Measurements from ENCODE around the gene ALK.

ALK gene

DNA sequence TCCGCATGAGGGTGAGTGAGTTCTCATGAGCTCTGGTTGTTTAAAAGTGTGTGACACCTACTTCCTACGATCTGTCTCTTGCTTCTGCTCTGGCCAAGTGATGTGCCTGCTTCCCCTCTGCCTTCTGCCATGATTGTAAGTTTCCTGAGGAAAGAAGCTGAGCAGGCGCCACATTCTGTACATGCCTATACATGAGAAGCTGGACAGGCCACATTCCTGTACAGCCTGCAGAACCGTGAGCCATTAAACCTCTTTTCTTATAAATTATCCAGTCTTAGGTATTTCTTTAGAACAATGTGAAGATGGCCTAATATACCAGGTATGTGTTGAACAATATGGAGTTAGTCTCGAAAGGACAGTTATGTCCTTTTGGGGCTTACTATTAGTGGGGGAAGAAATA, 281.0 kb downstream of the ALK start:
- no peak for DNase-seq

DNA sequence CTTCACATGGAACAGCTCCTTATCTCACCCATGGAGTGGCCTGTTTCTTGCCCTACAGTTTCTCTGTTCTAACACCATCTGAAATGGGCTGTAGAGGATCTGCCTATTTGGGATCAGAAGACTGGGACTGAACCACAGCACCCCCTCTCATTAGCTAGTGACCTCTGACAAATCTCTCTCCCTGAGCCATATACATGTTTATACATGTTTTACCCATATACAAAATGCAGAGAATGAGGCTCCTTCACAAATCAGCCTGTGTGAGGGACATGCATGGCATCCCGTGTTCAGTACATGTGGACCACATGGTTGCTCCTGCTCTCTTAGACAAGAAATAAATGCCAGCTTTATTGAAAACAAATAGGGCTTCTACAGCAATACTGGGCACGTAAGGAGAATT, 282.7 kb downstream of the ALK start:
- no peak for DNase-seq

DNA sequence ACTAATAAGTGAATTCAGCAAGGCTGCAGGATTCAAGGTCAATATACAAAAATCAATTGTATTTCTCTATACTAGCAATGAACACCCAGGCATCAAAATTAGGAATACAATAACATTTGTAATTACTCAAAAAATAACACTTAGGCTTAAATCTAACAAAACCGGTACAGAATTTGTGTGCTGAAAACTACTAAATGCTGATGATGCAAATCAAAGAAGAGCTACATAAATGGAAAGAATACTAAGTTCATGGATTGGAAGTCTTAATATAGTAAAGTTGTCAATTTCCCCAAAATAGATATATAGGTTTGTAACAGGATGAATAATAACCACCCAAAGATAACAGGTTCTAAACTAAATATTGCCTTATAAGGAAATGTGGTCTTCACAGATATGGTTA, 286.5 kb downstream of the ALK start:
- no peak for DNase-seq

DNA sequence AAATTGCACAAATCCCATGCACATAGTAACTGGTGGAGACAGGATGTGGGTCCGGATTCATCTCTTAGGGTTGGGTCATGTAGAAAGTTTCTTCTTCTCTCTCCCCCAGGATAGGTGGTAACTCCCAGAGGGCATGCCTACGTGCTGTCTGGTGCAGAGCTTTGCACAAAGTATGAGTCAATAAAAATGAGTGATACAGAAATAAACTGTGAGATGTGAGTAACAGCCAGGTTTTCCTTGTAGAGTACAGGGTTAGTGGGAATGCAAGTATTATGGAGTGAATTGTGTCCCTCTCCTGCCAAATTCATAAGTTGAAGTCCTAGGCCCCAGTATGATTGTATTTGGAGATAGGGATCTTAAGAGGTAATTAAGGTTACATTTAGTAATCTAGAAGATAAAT, 289.4 kb downstream of the ALK start:
- DNase-seq = no peak

DNA sequence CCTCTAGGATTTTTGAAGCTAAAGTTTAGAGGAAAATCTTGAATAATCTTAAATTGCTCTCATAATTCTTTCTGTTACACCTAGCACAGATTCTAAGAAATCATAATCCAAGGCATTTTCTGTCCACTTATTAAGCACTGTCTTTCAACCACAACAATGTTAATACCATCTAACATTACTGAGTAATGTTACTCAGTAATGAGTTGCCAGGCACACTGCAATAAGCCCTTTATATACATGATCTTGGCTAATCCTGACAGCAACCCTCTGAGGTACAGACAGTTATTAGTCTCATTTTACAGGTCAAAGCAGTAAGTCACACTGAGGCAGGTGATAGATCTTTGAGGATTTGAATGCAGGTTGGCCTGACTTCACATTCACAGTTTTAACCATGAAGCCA, 291.9 kb downstream of the ALK start:
- no peak for DNase-seq

DNA sequence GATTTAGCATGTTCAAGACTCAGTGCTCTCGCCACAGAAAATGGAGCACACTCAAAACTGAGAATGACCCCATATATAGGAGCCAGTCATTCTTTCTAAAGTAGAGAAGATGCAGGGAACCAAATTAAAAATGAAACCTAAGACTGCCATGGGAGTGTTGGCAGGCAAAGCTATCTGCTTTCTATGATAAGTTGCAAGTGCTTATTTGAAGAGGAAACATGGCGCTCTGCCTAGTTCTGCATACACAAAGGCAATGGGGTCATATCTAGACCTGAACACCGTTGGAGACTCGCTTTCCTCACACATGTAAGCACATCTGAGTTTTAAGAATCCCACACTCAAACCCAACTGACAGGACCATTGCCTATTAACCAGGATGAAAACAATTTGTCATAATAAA, 292.5 kb downstream of the ALK start:
- no peak for DNase-seq

DNA sequence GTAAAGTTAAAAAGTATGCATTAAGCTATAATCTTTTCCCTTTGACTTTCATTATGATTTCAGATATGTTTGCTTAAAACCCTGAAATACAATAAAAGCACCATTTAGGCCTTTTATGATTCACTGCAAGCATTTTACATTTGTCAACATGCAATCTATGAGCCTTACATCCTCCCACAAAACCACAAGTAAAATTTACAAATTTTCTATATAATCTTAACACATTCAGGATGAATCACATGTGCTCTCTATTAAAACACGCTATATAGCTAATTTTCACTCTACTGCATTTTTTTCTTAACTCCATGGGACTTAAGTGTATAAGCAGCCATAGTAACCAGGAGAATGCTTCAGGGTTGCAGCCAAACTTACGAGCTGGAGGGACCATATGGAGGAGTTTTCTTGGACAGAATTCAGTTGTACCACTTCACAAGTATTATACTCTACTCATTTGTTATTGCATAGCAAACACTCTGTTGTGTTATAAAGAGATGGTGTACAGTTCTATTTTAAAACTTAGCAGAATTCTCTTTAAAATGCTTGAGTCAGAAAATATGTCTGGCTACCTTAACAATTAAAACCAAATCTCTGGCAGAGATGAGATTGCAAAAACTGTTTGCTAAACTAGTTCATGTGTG, 293.2 kb downstream of the ALK start:
- no peak for DNase-seq

DNA sequence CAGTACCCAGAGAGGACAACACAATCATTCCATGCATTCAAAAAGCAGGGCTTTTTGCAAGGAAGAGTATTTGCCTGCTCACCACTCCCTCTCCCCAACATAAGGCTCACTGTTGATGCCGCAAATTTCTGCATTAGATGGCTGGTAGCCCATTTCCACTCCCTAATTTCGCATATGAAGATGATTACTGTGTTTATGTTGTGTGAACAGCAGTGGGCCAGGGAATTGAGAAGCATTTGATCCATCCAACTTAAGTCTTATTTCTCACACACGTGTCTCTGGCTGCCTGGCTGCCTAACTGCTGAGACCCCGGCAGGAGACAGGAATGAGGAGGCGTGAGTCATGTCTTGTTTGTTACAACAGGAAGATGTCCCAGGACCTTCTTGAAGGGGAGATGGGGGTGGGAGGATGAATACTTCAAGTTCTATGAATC, 294.1 kb downstream of the ALK start:
- no peak for DNase-seq

DNA sequence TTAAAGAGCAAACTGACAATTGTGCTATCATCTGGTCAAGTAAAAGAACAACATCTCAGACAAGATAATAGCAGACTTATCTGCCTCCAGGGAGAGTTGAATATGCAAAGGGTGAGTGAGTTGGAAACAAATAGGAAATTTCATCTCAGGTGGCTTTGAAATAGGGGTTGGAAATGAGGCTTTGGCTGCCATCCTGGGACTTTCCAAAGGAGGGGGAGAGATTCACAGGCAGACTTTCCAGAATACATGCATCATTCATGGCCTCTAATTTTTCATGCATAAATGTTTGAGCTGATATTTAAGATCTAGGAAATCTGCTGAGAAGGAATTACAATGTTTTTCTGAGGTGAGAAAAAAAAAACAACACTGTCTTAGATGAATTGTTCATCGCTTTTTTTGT, 300.5 kb downstream of the ALK start:
- no peak for DNase-seq

DNA sequence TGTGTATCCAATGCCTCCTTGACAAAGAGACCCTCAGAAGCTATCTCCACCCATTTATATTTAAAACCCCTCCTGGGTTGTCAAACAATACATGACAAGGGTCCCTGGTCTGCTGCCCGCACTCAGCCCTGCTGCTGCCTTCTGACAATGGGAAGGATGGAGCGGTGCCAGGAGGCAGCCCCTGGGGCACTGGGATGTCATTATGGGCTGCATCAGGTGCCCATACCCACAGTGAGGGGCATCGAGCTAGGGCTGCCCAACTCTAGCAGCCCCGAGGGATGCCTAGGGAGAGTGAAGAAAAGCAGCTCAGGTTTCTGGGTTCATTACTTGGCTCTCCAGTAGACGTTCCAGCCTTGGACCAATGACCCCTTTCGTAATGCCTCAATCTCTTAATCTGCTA, 301.7 kb downstream of the ALK start:
- no peak for DNase-seq

DNA sequence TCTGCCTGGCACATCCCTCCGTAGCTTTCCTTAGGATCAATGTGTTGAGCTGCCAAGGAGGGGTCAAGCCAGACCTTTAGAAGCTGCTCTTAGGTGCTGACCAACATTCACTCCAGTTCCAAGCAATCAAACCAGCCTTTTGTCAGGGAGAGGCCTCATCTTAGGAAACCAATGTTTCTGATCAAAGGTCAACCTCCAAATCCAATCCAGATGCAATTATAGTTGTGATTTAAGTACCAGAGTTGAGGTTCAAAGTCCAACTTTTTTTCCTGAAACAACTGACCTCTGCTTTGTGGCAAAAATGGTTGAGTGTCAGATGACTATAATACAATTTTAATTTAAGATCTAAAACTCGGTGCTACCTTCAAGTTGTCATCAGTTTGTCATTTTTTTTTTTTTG, 303.4 kb downstream of the ALK start:
- no peak for DNase-seq

DNA sequence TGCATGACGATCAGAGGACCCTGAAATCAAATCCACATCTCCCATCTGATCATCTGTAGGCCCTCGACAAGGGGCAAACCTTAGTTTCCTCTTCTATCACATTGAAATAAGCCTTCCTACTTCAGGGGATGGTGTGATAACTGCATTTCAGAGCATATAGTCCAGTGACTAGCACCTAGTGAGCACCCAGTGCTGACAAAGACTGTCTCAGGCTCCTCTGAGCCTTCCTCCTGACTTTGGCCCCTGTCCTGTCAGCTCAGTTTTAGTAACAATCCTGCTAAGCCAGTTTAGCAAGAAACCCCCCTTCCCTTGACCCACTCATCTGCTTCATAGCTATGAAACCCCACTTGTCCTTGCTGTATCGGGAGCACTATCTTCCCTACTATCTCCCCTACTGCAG, 304.0 kb downstream of the ALK start:
- no peak for DNase-seq

DNA sequence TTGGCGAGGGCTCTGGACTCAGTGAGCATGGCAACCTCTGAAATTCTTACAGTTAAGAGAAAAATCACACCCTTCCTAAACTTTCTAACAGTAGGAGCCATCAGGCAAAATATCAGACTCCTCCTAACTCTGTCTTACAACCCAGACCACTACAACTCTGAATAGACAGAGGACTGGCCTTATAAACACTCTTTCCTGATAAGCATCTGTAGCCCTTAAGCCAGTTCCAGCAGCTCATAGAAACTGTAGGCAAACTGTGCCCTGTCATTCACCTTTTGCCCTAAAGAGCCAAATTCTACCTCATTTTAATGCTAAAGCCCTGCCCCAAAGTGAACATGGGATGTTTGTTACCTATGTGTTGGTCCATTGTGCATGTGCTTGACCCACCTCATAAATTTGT, 304.8 kb downstream of the ALK start:
- no peak for DNase-seq

DNA sequence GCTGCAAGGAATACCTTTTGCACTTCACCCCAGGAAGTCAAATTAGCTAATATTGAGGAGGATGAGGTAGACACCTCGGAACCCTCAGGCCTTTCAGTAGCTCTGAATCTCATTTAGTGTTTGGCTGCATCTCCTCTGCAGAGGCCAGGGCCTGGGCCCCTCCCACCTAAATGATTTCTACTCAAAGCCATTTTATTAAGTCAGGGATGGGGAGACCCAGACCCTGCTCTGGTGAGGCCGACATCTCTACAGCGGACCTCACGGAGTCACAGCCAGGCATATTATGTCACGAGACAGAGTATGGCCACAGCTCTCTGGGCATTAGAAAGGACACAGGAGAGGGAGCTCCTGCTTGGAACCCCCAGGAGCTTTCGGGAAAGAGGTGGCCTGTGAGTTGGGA, 305.5 kb downstream of the ALK start:
- DNase-seq = no peak

DNA sequence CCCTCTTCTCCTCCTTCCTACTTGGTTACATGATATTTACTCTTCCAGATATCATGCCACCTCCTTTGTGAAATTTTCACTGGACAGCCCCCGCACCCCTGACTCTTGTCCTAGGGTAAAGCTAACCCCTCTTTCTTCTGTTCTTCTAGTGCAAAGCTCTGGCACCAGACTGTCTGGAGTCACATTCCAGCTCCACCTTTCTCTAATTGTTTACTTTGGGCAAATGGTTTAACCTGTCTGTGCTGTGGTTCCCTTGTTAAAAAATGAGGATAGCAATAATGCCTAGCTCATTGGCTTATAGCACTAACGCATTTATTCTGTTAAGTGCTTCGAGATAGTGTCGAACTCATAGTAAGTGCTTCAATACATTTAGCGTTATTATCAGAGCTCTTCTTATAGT, 306.2 kb downstream of the ALK start:
- no peak for DNase-seq

DNA sequence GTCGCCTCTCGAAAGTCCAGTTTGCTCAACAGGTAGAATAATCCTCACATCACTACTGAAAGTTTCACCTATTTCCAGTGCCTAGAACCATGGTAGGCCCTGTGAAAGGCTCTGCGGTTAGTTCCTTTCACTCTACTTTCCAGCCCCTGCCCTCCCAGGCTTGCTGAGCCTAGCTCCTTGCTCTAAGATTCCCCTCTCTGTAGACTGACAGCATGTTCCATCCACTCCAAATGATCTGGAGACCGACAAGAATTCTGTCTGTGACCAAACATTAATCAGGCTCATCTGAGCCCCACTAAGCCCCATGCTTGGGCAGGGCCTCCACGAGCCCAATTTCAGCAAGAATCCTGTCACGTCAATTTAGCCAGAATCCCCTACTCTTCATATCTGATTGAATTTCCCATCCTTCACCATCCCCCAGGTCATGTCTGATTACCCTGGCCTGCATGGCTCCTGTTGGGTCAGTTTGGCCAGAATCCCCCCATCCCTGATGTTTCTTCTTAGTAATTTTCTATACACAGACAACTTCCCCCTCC, 307.0 kb downstream of the ALK start:
- DNase-seq = no peak

DNA sequence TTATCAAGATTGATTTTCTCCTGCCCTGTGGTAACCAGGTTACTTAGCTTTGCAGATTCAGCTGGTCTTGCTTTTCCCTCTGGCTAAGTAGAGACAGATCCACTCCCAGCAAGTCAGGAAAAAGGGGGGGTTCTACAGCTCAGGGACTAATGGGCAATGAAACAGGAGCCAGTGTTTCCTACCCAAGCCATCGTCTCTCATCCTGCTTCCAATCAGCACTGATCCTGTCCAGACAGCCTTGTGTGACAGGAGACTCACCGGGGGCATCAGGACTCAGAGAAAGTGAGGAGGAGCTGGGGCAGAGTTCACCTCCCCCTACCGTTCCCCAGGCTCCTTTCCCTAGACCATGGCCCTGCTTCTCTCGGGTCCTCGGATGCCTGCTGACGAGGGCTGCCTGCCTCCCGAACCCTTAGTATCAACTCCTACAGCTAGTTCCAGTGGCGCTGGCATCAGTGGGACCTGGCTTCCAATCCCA, 307.6 kb downstream of the ALK start:
- no peak for DNase-seq

DNA sequence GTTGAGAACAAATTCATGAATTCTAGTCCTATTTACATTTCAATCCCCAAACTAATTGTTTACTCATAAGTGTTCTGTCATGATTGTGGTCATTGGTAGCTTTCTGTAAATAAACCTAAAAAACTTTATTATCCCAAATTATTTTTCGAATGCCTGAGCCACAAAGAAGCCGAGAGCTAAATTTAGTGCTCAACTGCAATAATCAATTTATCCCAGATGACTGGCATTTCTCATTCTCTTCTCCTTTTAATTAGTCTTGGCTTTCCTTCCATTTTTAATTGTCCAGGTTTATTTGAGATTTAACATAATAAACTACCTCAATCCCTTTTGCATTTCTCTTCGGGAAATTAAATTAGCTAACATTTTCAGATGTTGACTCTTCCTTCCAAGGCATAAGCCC, 308.3 kb downstream of the ALK start:
- no peak for DNase-seq

DNA sequence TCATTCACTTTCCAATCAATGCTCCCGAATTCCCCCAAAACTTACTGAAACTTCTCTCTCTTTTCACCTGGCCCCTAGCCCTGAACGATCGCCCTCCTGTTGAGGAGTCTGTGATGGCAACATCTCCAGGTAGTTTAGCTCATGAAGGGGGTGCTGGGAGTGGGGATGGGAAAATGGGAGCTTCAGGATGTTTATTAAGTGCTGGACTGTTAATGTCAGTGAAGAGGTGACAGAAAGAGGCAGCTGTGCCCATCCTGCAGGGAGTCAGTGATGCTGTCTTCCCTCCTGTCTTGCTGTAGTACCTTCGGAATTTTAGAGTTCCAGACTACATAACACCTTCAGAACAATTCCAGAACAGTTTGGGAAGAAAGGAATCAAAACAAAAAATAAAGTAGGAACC, 308.8 kb downstream of the ALK start:
- no peak for DNase-seq

DNA sequence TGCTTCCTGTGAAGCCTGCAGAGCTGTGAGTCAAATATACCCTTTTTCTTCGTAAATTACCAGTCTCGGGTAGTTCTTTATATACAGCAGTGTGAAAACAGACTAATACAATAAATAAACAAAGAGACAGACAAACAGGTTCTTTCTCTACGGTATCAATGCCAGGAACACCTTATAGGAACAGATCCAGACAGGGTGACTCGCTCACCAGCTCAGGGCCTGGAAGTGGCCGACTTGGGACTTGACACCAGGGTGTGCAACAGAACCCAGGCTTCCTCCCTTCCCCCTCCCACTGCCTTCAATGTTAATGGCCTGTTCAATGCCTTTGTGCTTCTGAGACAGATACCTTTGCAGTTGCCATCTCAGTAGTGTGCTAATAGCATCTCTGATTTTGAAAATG, 309.5 kb downstream of the ALK start:
- DNase-seq = no peak

DNA sequence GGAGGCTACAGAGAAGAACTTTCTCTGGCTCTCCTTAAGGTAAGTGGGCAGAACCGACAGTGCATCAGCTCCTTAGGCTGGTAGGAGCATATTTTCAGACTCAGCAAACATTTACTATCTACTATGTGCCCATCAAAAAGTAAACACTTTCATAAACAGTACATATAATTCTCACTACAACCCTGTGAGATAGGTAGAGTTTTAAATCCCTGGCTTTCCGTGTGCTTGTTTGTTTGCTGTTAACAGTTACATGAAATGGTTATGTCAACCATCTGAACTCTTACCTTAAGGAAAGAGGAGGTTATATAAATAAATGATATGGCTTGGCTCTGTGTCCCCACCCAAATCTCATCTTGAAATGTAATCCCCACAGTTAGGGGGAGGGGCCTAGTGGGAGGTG, 310.1 kb downstream of the ALK start:
- DNase-seq = no peak

DNA sequence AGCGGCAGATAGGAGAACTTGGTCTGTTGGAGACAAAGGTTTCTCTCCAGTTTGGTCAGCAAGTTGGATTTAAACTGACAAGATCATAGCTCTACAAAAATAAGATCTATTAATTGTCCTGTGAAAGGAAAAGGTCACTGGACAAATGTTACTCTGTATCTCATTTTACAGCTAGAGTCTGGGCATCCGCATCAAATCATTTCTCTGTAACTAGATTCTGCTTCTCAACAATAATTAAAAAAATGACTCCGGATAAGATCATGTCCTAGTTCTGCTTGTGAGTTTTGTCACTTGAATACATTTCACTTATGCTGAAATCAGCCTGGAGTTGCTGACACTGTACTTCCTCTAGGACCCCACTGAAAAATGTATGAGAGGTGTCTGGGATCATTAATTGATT, 310.8 kb downstream of the ALK start:
- no peak for DNase-seq

DNA sequence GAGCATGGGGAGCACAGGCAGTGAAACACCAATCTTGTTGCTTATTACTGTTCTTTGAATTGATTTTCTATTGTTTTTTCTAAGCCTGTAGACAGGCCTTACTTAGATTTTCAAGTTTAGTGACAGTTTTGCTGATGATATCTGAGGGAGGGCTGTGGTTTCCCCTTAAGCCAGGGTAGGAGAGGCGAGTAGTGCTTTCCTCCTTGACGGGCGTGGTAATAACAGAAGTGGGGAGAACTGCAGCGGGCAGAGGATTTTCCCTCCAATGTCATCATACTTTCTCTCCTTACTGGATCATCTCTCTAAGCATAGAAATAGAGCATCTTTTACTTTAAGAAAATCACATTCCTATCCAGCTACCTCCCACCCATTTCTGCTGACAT, 314.4 kb downstream of the ALK start:
- no peak for DNase-seq

DNA sequence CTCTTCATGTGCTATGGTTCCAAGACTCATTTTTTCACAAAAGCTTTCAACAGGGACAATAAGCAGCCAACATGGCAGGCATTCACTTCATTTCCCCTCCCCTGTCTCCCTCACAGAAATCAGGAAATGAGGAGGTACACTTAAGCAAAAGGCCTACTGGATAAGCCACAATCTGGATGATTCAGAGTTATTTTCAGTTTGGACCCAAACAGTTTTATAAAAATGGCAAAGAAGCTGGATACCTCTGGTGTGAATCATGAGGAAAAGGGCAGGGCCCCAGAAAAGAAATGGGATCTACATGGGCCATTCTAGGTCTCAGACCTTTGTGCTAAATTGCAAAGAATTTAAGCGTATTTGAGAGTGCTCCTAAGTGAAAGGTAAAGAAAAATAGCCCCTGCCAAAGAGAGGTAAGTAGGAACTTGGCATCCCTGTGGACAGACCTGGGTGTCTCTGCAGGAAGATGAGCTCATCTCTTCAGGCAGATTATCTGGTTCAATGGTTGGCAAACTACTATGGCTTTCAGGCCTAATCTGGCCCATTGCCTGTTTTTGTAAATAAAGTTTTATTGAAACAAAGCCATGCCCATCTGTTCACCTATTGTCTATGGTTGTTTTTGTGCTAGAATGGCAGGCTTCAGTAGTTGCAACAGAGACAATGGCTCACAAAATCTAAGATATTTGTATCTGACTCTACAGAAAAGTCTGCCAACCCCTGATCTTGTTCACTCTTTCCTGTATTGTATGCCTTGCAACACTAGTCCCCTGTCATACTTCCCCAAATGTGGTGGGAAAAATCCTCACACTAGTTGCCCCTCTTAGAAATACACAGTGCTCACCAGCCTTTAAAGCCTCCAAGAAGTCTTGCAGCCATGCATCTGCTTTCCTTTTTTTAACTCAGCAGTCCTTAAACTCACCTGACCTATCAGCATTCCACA, 315.0 kb downstream of the ALK start:
- DNase-seq = no peak
